ENCODE results near the gene CDYL.

The CDYL gene

DNA sequence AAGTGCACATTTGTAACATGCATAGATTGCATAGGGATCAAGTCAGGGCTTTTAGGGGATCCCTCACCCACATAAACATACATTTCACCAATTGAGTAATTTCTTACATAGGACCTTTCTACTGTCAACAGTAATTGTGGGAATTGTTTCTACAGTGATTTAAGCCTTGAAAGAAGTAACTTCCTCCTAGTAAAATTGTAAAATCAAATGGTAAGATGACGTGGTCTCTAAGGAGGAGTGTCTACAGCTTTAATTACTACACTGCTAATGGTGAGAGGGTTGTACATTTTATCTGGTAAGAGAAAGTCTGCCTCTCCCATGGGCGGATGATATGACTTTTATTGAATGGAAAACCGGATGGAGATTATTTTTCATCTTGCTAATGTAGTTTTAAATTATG, 129.6 kb downstream of the CDYL start:
- no peak for TF ChIP-seq GATA2 (IDR thresholded peaks at IDR 0.05; ENCODE audit: low read depth, low read length)
- TF ChIP-seq GATA3 (IDR thresholded peaks at IDR 0.05; ENCODE audit: low read depth, low read length): no peak

DNA sequence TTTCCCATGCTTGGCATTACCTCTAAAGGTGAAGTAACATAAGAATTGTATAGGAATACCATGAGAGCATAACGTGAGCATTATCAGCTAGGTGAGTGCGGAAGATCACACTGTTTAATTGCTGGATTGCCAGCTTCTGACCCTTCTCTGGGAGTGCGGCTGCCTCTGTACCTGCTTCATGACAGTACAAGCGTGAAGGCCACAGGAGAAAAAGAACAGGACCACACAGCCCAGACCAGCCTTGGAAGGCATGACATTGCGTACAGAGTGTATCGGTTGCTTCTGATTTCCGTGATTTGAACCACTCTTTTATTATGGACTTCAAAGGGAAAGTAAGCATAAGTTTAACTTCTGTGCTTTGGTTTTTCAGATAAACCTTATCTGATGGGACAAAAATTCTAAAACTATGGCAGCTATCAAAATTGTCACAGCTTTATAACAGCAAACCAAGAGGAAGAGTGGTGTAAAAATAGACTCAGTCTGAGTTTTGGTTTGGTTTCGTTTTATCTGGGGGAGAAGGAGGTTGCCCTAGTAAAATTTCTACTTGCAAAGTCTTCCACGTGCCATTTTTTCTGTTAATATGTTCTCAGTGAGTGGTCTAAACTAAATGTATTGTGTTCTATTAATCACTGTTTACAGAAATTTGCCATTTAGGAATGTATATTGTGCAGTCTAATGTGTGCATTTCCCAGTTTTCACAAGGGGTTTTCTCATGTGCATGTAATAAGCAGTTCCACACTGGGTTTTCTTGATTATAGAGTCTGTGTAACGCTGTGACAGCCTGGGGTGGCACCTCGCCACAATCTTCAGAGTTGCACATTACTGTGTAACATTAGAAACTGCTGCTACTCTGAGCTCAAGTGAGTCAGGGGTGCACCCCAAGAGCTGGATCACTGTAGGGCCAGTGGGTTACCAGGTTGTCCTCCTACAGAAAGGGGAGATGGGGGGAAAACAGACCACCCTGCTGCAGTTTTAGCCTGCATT, 130.4 kb downstream of the CDYL start:
- TF ChIP-seq GATA3 (IDR thresholded peaks at IDR 0.05; ENCODE audit: low read depth, low read length): no peak
- TF ChIP-seq GATA2 (IDR thresholded peaks at IDR 0.05; ENCODE audit: low read depth, low read length): no peak

DNA sequence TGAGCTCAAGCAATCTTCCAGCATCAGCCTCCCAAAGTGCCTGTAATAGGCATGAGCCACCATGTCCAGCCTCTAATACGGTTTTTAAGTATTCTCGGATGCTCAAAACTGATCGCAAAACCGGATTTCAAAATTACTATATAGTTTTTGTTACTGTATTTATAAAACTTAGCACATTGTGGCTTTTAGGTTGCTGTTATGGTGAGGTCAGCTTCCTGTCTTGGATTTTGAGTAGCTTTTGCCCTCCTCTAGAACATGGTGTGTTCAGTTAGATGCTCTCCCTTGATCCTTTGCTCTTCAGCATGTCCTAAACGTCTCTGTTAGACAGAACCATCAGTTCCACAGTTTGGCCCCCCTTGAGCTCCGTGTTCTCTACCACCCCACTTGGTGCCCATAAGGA, 131.4 kb downstream of the CDYL start:
- TF ChIP-seq GATA3 (IDR thresholded peaks at IDR 0.05; ENCODE audit: low read depth, low read length) (no peak), GATA2 (IDR thresholded peaks at IDR 0.05; ENCODE audit: low read depth, low read length) (no peak)

DNA sequence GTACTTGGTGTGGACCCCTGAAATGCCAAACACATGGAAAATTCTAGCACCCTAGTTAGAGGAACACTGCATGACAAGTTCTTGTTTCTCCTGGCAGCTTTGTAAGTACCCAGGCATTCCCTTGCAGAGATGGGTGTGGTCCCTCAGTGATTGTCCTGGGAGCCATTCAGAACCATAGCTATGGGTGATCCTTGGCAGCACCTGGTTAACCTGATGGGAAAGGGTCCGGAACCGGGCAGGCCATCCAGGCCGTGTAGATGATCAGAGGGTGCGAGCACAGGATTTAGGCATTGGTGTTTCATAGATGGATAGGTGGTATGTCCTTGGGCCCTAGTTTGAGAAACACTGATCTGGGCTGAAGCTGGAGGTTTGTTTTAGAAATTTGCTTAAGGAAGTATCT, 131.9 kb downstream of the CDYL start:
- TF ChIP-seq GATA3 (IDR thresholded peaks at IDR 0.05; ENCODE audit: low read depth, low read length): no peak
- no peak for TF ChIP-seq GATA2 (IDR thresholded peaks at IDR 0.05; ENCODE audit: low read depth, low read length)

DNA sequence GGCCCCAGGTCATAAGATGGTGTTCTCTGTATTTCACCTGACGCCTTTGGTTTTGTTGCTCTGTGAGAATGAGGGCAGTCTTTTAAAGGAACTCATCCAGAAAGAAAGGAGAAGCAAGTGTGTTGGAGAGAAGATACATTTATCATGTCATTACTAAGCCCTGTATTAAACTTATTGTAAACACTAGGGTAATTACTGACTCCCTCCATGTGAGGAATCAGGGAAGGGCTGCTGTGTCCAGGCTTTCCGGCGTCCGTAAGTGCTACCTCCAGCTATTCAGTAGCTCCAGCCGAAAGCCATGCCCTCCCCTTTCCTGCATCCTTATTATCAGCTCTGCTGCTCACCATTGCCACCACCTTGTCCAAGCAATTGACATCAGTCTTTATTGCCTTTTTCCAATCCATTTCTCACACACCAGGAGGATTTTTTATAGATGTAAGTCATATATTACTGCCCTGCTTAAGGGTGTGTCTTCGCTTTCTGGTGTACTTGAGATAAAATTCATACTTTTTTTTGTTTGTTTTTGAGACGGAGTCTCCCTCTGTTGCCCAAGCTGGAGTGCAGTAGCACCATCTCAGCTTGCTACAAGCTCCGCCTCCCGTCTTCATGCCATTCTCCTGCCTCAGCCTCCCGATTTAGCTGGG, 133.0 kb downstream of the CDYL start:
- TF ChIP-seq GATA3 (IDR thresholded peaks at IDR 0.05; ENCODE audit: low read depth, low read length) (no peak), GATA2 (IDR thresholded peaks at IDR 0.05; ENCODE audit: low read depth, low read length) (no peak)

DNA sequence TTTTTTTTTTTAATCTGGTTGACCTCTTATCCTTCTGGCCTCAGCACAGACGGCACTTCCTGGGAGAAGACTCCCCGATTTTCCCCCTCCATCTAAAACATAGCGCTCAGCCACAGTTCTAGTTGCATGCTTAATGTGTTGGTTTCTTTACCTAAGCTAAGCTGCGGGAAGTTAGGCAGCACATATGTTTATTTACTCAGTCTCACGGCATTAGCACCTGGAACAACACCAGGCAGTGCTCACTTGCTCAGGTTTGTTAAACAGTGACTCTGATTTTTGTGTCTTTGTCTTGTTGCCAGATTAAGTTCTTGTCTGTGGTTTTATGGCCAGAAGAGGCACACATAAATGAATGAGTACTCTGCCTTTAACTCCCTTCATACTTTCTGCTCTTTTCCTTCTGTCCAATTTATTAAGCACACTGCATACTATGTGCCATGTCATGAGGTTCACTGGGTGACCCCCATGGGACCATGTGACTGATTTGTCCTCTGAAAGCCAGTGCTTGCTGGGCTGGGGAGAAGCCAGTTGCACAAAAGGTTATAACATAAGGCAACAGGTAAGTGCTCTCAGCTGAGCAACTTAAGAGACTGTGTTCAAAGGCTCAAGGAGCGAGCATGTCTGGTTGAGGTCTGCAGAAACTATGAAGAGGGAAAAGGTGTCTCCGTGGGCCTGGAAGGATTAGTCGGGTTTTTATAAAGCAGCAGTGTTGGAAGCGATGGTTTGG, 134.0 kb downstream of the CDYL start:
- TF ChIP-seq GATA3 (IDR thresholded peaks at IDR 0.05; ENCODE audit: low read depth, low read length) (no peak), GATA2 (IDR thresholded peaks at IDR 0.05; ENCODE audit: low read depth, low read length) (no peak)

DNA sequence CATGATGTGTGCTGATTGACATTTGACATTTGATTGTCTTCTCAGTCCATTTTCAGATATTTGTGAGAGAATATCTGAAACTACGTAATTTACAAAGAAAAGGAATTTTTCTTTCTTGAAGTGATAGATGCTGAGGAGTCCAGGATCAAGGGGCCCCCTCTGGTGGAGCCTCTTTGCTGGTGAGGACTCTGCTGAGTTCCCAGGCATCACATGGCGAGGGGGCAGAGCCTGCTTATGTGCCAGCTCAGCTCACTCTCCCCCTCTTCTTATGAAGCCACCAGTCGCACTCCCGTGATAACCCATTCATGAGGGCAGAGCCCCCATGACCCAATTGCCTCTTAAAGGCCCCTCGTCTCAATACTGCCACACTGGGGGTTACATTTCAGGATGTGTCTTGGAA, 136.4 kb downstream of the CDYL start:
- TF ChIP-seq GATA2 (IDR thresholded peaks at IDR 0.05; ENCODE audit: low read depth, low read length) (no peak), GATA3 (IDR thresholded peaks at IDR 0.05; ENCODE audit: low read depth, low read length) (no peak)

DNA sequence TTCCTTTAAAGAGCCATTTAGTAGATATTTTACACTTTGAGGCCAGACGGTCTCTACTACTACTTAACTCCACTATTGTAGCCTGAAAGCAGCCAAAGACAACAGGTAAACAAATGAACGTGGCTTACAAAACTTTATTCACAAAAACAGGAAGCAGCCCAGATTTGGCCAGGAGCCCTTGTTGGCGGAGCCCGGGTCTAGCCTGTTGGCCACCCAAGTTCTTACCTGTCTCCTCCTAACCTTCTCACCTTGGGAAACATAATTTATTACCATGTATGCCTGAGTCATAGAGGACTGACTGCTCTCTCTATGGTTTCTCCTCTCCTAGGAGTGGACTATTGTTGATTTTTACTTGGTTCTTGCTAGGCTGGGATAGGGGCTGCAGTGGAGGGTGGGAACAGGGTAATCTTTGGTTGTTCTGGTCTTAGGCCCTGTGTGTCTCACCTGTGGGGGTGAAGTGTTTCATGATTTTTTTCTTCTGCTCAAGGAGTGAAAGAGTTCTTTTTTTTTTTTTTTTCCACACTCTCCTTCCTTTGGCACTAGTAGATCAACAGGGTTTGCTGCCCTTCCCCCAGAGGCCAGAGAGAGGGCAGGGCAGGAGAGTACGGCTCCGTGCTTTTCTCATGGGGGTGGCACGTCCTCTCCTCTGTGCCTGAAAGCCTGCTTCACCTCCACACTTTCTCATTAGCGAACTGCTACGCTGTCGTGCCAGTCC, 137.7 kb downstream of the CDYL start:
- TF ChIP-seq GATA2 (IDR thresholded peaks at IDR 0.05; ENCODE audit: low read depth, low read length) (no peak), GATA3 (IDR thresholded peaks at IDR 0.05; ENCODE audit: low read depth, low read length) (no peak)

DNA sequence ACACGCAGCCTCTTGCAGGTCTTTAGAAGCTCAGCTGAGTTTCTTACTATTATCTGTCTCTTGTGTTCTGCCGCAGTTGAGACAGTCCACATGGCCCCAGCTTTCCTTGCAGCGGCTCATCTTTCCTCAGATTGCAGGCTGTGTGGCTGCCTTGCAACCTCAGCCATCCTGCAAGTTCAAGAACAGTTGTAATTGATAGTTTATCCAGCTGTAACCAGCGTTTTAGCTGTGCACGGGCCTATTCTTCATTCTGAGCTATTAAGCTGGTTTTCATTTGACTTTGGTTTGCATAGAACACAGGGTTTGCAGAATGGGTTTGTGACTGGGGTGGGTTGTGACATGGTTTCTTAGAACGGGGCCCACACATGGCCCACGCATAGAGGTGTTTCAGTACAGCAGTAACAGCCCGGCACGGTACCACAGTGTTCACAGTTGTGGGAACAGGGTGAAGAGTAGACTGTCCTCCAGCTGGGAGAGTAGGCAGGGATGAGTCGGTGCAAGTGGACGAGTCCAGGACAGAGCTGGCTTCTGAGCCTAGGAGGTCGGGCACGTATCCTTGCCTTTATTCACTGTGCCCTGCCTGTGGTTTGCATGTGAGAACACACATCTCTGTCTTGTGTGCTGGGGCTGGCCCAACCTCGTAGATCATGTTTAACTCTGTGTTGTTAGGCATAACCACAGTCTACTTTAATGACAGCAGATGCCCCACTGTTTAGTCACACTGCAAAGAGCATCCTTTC, 138.4 kb downstream of the CDYL start:
- TF ChIP-seq GATA3 (IDR thresholded peaks at IDR 0.05; ENCODE audit: low read depth, low read length) (no peak), GATA2 (IDR thresholded peaks at IDR 0.05; ENCODE audit: low read depth, low read length) (no peak)

DNA sequence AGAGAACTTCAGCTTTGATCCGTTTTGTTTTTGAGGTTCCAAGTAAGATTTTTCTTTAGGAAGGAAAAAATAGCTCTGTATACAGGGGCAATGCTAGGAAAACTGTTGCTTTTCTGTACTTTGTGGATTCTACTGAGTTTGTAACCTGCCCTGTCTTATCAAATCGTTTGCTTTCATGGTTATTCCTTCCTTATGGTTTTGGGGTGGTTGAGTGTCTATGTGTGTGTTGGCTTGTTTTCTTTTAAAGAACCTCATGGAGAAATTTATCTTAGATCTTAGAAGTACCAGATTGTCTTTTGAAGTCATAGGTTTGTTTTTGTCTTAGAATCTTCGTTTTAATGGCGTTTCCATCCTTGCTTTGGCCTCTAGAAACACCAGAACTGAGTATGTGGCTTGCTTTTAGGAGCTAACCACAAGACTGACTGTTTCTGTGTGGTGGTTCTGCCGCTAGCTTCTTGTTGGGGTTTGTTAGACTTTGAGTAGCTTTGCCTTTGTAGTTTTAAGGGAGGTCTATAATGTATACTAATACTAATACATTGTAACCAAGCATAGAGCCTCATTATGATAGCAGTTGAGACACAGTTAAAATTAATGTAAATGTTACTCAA, 140.9 kb downstream of the CDYL start:
- TF ChIP-seq GATA2 (IDR thresholded peaks at IDR 0.05; ENCODE audit: low read depth, low read length) (no peak), GATA3 (IDR thresholded peaks at IDR 0.05; ENCODE audit: low read depth, low read length) (no peak)

DNA sequence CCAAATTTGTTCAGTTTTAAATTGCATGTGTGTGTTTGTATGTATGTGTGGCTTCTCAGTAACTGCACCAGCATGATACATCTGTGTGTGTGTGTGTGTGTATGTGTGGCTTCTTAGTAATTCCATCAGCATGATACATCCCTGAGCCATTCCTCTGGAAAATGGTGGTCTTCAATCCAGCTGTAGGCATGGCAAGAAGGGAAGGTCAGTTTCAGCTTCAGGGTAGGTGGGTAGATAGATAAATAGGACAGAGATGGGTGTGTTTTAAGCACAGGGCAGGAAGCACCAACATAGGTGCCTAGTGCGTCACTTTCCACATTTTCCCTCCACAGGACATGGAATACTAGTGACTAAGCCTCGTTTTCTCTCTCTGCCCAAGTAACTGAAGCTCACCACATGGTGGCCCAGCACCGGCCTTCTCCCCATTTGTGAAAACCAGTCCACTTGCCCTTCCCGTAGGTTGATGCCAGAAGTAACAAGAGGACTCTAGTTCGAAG, 144.8 kb downstream of the CDYL start:
- TF ChIP-seq GATA2 (IDR thresholded peaks at IDR 0.05; ENCODE audit: low read depth, low read length) (no peak), GATA3 (IDR thresholded peaks at IDR 0.05; ENCODE audit: low read depth, low read length) (no peak)

DNA sequence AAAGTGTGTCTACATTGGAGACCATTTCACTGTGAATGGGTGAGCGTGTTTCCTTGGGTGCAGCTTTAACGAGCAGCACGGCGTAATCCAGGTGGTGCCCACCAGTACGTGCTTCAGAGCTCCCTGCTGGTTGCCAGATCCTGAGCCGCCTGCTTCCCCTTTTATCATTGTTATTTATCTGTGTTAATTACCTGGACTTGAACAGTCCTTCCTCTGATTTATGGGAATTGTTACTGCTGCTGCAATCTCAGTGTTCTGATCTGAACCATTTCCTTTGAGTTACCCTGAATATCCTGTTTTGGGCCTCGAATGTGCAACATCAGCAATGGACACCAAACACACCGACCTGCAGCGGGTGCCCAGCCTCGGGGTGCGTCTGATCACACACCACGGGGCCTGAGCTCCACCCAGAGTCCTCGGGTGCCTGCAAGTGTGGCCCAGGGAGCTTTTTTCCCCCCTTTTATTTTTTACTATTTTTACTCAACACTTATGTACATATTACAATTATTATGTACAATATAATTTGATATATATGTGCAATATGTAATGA, 146.4 kb downstream of the CDYL start:
- TF ChIP-seq GATA3 (IDR thresholded peaks at IDR 0.05; ENCODE audit: low read depth, low read length) (no peak), GATA2 (IDR thresholded peaks at IDR 0.05; ENCODE audit: low read depth, low read length) (no peak; the same call in 1 of the 2 replicates)
